ENCODE results near the gene OVCH2. TPM values are rescaled to one million over a fixed set of nuclear protein-coding genes. Genes with fewer than 3 reads are reported as not detected.

OVCH2 gene
- total and polyA plus RNA-seq, 10 of the 15 experiments (the other 5 are each of a cell fraction or from before 2014, with no cell fraction given): not detected

DNA sequence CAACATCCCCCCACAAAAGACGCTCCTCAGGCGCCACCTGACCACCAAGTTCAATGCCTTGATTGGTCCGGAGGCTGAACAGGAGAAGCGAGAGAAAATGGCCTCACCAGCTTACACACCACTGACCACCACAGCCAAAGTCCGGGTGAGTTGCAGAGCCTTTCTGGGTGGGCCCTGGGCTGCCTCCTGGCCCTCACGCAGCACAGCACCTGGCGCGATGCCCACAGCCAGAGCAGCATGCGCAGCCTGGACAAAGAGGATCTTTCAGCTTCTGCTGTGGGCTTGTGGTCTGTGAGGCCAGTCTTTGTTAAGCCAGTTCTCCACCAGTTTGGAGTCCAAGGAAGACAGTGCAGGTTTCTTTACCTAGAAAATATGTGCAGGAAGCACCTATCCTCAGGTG lies 54.6 kb downstream of the OVCH2 start (continued):
- TF ChIP-seq, protein P1, sequence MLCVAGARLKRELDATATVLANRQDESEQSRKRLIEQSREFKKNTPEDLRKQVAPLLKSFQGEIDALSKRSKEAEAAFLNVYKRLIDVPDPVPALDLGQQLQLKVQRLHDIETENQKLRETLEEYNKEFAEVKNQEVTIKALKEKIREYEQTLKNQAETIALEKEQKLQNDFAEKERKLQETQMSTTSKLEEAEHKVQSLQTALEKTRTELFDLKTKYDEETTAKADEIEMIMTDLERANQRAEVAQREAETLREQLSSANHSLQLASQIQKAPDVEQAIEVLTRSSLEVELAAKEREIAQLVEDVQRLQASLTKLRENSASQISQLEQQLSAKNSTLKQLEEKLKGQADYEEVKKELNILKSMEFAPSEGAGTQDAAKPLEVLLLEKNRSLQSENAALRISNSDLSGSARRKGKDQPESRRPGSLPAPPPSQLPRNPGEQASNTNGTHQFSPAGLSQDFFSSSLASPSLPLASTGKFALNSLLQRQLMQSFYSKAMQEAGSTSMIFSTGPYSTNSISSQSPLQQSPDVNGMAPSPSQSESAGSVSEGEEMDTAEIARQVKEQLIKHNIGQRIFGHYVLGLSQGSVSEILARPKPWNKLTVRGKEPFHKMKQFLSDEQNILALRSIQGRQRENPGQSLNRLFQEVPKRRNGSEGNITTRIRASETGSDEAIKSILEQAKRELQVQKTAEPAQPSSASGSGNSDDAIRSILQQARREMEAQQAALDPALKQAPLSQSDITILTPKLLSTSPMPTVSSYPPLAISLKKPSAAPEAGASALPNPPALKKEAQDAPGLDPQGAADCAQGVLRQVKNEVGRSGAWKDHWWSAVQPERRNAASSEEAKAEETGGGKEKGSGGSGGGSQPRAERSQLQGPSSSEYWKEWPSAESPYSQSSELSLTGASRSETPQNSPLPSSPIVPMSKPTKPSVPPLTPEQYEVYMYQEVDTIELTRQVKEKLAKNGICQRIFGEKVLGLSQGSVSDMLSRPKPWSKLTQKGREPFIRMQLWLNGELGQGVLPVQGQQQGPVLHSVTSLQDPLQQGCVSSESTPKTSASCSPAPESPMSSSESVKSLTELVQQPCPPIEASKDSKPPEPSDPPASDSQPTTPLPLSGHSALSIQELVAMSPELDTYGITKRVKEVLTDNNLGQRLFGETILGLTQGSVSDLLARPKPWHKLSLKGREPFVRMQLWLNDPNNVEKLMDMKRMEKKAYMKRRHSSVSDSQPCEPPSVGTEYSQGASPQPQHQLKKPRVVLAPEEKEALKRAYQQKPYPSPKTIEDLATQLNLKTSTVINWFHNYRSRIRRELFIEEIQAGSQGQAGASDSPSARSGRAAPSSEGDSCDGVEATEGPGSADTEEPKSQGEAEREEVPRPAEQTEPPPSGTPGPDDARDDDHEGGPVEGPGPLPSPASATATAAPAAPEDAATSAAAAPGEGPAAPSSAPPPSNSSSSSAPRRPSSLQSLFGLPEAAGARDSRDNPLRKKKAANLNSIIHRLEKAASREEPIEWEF (IDR thresholded peaks at IDR 0.05; ENCODE audit: insufficient replicate concordance, low read depth, low read length): no peak
- TF ChIP-seq CHD1 (IDR thresholded peaks at IDR 0.05; ENCODE audit: low read depth, low read length): no peak

- H4K20me1 ChIP-seq (ENCODE audit: control insufficient read depth, insufficient read depth): no peaks in the 10 kb centered on the region
- no peaks in the 10 kb centered on the region for H3K4me1 ChIP-seq (ENCODE audit: control insufficient read depth, insufficient read depth, low read length)
- no peaks in the 10 kb centered on the region for H3K79me2 ChIP-seq (ENCODE audit: control insufficient read depth, insufficient read depth, low read length)
- no peak overlapping the region for H3K27ac ChIP-seq (ENCODE audit: control insufficient read depth, insufficient read depth)
- BruUV-seq (replicated peaks): no TSS peak
- in situ Hi-C loops (cut with MboI) (no loop called here), intact Hi-C loops (cut with micrococcal nuclease; ENCODE audit: unreplicated experiment) (no loop called here)
- no peak for FAIRE-seq
- ChIA-PET SMC1A (ENCODE audit: uncharacterized antibody, unreplicated experiment) (interaction anchor here (1.3 kb wide), 1 partner anchor 208 kb away, joined by 3 read pairs; no protein-coding TSS in a partner anchor), POLR2A (no interaction called here), CTCF (no interaction called here), RAD21 (ENCODE audit: unreplicated experiment) (no interaction called here)
- H3K4me3 ChIP-seq: no peak overlapping the region
- no peaks in the 10 kb centered on the region for H3K9me3 ChIP-seq (replicated peaks; ENCODE audit: control insufficient read depth, insufficient read depth, low read length)
- H3K4me2 ChIP-seq (ENCODE audit: control insufficient read depth, insufficient read depth): no peak overlapping the region
- H3K36me3 ChIP-seq (ENCODE audit: control insufficient read depth in 2 of 2, insufficient read depth in 2 of 2, low read length in 1 of 2): peaks cover 31 to 58% of the 10 kb centered on the region in 2 experiments
- DNase-seq (ENCODE audit: low read depth, low spot score): no peak
- ATAC-seq: no peak
- no peak overlapping the region for H3K9ac ChIP-seq (ENCODE audit: control insufficient read depth, insufficient read depth, low read length)
- H2AFZ ChIP-seq (ENCODE audit: control insufficient read depth, low read depth, low read length): no peak overlapping the region
- 76% methylated on average over 5 of the region's 5 CpGs for WGBS (ENCODE audit: insufficient coverage, insufficient replicate concordance, low lambda C conversion rate, missing lambda C conversion rate)
- H3K27me3 ChIP-seq (replicated peaks in 1 of 2; ENCODE audit: control insufficient read depth in 2 of 2, insufficient read depth in 2 of 2, low read length in 1 of 2): no peaks in the 10 kb centered on the region
- TF ChIP-seq SREBF2 (IDR thresholded peaks at IDR 0.05; ENCODE audit: low read length): no peak
- TF ChIP-seq ESRRA (IDR thresholded peaks at IDR 0.05; ENCODE audit: low read length): no peak
- TF ChIP-seq, protein P2, sequence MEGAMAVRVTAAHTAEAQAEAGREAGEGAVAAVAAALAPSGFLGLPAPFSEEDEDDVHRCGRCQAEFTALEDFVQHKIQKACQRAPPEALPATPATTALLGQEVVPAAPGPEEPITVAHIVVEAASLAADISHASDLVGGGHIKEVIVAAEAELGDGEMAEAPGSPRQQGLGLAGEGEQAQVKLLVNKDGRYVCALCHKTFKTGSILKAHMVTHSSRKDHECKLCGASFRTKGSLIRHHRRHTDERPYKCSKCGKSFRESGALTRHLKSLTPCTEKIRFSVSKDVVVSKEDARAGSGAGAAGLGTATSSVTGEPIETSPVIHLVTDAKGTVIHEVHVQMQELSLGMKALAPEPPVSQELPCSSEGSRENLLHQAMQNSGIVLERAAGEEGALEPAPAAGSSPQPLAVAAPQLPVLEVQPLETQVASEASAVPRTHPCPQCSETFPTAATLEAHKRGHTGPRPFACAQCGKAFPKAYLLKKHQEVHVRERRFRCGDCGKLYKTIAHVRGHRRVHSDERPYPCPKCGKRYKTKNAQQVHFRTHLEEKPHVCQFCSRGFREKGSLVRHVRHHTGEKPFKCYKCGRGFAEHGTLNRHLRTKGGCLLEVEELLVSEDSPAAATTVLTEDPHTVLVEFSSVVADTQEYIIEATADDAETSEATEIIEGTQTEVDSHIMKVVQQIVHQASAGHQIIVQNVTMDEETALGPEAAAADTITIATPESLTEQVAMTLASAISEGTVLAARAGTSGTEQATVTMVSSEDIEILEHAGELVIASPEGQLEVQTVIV (IDR thresholded peaks at IDR 0.05; ENCODE audit: borderline replicate concordance, partially characterized antibody): no peak
- no peak for TF ChIP-seq CHD2 (IDR thresholded peaks at IDR 0.05; ENCODE audit: borderline replicate concordance, low read depth, low read length)
- TF ChIP-seq, protein P3, sequence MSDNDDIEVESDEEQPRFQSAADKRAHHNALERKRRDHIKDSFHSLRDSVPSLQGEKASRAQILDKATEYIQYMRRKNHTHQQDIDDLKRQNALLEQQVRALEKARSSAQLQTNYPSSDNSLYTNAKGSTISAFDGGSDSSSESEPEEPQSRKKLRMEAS (IDR thresholded peaks at IDR 0.05; ENCODE audit: low read depth, low read length): no peak
- TF ChIP-seq POLR2AphosphoS2 (IDR thresholded peaks at IDR 0.05; ENCODE audit: low read depth, low read length): no peak
- TF ChIP-seq POLR2A (IDR thresholded peaks at IDR 0.05; ENCODE audit: low read depth, low read length): no peak
- TF ChIP-seq KAT2A (conservative IDR thresholded peaks at IDR 0.05; ENCODE audit: control insufficient read depth, low read depth, low read length): no peak
- TF ChIP-seq EED (IDR thresholded peaks at IDR 0.05; ENCODE audit: low read depth): no peak
- TF ChIP-seq, protein P4, sequence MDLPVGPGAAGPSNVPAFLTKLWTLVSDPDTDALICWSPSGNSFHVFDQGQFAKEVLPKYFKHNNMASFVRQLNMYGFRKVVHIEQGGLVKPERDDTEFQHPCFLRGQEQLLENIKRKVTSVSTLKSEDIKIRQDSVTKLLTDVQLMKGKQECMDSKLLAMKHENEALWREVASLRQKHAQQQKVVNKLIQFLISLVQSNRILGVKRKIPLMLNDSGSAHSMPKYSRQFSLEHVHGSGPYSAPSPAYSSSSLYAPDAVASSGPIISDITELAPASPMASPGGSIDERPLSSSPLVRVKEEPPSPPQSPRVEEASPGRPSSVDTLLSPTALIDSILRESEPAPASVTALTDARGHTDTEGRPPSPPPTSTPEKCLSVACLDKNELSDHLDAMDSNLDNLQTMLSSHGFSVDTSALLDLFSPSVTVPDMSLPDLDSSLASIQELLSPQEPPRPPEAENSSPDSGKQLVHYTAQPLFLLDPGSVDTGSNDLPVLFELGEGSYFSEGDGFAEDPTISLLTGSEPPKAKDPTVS (IDR thresholded peaks at IDR 0.05; ENCODE audit: low read depth, low read length): no peak
- no peak for TF ChIP-seq NFYA (IDR thresholded peaks at IDR 0.05; ENCODE audit: borderline replicate concordance, low read depth, low read length)
- TF ChIP-seq RB1 (IDR thresholded peaks at IDR 0.05; ENCODE audit: borderline replicate concordance): no peak
- TF ChIP-seq SMAD5 (IDR thresholded peaks at IDR 0.05; ENCODE audit: low read depth): no peak
- TF ChIP-seq NR2F1 (conservative IDR thresholded peaks at IDR 0.05): no peak
Observed at GRCh38 chr11:7651140-7651551, 55.1 kb downstream of the OVCH2 start.
